ENCODE results near the gene YTHDC2.
"Not testable (repeated sequence)": the region's sequence is repeated elsewhere in the genome, so short reads cannot be mapped to it uniquely, and the experiment has no call there.

Gene YTHDC2

DNA sequence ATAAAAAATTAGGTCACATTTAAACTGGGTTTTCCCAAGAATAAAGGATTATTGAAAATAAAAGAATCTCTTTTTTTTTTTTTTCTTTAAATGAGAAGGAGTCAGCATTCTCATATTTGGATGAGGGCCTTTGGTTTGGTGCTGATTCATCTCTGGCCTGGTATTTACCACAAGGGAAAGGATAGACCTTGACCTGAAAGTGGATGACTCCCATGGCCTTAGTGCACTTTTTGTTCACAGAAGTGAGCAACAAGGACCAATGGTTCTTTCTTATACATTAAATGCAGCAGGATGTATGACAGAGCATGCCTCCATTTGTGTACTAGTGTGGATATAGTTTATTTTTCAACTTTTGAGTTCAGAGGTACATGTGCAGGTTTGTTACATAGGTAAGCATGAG lies 6.9 kb downstream of the YTHDC2 start:
- DNase-seq (ENCODE audit: low read depth): peak; percentile 32

DNA sequence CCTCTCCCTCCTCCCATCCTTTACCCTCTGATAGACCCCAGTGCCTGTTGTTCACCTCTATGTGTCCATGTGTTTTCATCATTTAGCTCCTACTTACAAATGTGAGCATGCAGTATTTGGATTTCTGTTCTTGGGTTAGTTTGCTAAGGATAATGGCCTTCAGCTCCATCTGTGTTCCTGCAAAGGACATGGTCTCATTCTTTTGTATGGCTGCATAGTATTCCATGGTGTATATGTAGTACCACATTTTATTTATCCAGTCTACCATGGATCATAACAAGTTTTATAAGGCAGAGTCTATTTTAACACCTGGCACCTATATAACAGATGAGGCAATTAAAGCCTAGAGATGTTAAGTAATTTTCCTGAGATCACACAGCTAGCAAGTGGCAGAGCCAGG lies 7.4 kb downstream of the YTHDC2 start:
- DNase-seq (ENCODE audit: low read depth): no peak

DNA sequence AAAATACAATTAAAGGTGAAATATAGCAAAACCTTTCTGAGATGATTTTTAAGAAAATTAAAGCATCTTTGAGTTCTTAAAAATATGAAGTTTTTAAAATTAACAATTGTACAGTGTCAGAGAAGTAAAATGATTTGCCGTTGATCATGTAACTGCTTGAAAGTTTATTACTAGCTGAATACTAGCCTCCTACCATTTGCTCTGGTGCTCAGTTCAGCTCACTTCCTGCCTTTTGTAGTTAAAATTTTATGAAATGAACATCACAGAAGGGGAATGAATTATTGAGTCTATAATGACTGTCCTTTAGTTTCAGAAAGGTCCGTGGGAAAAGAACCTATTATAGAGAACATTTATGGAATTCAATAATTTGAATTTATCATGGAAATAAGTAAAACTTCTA lies 9.7 kb downstream of the YTHDC2 start:
- no peak for DNase-seq (ENCODE audit: low read depth)

DNA sequence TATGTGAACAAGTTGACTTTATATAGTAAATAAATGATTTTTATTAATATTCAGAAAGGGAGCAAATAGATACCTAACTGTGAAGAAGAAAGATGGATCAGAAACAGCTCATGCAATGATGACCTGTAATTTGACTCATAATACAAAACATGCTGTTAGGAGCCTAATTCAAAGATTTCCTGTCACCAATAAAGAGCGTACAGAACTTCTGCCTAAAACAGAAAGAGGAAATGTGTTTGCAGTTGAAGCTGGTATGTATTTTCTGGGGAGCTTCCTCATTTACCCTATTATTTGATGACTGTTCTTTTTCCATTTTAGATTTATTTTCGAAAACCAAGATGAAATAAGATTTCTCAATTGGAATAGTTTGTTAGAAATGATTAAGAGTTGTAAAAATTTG lies 11.4 kb downstream of the YTHDC2 start:
- no peak for DNase-seq (ENCODE audit: low read depth)

DNA sequence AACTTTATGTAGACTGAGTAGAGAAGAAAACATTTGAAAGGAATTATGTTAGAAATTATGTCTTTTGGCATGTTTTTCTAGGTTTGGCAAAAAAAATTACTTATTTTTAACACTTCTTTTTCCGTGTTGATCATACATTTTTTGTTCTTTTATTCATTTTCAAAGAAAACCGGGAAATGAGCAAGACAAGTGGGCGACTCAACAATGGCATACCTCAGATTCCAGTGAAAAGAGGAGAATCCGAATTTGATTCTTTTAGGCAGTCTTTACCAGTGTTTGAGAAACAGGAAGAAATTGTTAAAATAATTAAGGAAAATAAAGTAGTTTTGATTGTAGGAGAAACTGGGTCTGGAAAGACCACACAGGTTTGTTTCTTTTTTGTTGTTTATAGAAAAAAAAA lies 12.9 kb downstream of the YTHDC2 start:
- no peak for DNase-seq (ENCODE audit: low read depth)

DNA sequence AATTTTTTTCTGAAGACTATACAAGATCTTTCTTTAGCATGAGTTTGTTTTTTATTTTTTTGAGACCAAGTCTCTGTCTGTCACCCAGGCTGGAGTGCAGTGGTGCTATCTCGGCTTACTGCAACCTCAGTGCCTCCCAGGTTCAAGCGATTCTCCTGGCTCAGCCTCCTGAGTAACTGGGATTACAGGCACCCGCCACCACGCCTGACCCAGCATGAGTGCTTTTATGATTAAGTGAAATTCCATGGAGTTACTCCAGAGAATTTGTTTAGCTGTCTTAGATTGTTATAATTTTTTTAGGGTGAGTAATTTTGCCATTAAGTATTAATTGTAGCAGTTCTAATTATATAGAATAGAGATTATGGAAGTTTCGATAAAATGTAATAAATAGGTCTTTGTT lies 14.3 kb downstream of the YTHDC2 start:
- DNase-seq (ENCODE audit: low read depth): no peak

DNA sequence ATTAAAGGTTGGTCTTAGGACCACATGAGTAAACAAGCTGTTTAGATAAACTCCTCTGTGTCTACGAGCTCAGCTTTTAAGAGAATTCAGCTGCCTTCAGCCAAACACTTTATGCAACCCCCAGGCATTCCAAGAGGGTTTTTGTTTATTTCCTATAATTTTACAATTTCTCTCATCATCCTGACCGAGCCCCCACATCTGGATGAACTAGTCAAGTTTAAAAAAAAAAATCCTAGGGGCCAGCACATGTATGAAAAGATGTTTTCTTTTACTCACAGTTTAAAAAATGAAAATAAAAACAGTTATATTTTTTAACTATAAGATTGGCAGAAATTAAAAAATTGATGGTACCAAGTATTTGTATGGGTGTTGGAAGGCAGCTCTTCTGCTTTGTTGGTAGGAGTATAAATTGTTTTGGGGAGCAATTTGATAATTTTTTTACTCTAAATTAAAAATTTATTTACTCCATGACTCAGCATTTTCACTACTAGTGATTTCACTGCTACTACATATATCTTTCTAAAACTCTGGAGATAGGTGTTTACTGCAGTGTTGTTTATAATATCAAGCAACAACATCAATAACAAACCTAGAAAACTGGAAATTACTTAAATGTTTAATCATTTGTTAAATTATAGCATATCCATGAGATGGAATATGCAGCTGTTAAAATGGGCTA lies 18.1 kb downstream of the YTHDC2 start:
- no peak for DNase-seq (ENCODE audit: low read depth)

DNA sequence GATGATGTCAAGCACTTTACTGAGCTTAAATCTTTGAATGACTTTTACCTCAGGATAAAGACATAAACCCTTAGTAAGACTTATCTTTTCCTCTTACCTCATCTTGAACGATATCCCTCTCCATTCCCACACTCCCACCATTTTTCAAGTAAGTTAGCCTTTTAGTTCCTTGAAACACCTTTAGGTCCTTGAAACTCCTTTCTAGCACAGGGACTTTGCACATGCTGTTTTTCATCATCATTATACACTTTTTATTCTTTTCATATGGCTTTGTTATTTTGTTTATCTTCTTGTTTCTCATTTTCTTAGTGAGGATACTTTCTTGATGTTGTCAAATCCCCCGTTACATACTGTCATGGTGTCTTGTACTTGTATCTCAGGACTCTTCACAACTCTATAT lies 24.8 kb downstream of the YTHDC2 start:
- DNase-seq (ENCODE audit: low read depth): no peak

DNA sequence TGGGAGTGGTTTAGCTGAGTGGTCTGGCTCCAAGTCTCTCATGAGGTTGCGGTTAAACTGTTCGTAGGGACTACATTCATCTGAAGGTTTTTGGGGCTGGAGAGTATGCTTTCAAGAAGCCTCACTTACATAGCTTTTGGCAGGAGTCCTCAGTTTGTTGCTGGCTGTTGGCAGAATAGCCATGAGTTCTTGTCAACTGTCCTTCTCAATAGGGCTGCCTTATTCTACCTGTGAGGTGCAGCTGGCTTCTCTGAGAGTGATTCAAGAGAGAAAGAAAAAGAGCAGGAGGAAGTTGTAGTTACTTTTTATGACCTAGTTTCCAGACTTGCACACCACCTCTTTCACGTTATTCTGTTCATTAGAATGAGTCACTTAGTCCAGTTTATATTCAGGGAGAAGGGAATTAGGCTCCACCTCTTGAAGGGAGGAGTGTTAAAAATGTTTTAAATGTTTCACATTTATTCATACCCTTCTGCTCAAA lies 33.2 kb downstream of the YTHDC2 start:
- peak; percentile 49 for DNase-seq (ENCODE audit: low read depth)

DNA sequence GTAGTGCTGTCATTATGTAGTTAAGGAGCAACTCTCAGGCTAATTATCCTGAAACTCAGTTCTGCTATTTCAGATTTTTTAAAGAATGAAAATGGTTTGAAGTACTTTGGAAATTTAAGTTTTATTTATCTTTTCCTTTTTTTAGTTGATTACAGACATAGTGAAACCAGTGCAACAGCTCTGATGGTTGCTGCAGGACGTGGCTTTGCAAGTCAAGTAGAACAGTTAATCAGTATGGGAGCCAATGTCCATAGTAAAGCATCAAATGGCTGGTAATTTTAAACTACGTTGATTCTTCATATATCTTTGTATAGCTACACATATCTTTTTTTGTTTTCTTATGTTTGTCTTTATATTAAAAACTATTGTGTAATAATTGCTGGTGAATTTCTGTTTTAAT lies 34.9 kb downstream of the YTHDC2 start:
- DNase-seq (ENCODE audit: low read depth): no peak

DNA sequence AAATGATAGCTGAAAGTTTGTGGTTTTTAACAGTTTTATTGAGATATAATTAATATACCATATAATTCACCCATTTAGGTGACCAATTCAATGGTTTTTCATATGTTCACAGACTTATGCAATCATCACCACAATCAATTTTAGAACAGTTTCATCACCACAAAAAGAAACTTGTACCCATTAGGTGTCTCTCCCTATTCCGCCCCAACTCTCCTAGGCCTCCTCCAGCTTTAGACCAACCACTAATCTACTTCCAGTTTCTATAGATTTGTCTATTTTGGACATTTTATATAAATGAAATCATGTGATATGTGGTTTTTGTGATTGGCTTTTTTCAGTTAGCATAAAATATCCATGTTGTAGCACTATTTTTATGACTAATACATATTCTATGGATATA lies 38.6 kb downstream of the YTHDC2 start:
- no peak for DNase-seq (ENCODE audit: low read depth)

DNA sequence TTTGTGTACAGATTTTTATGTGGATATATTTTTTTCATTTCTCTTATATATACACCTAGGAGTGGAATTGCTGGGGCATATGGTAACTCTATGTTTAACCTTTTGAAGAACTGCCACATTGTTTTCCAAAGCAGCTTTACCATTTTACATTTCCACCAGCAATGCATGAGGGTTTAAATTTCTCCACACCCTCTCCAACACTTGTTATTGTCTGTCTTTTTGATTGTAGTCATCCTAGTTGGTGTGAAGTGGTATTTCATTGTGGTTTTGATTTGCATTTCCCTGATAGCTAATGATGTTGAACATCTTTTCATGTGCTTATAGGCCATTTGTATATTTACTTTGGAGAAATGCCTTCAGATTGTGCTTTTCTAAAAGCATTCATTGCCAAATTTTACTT lies 39.1 kb downstream of the YTHDC2 start:
- DNase-seq (ENCODE audit: low read depth): no peak

DNA sequence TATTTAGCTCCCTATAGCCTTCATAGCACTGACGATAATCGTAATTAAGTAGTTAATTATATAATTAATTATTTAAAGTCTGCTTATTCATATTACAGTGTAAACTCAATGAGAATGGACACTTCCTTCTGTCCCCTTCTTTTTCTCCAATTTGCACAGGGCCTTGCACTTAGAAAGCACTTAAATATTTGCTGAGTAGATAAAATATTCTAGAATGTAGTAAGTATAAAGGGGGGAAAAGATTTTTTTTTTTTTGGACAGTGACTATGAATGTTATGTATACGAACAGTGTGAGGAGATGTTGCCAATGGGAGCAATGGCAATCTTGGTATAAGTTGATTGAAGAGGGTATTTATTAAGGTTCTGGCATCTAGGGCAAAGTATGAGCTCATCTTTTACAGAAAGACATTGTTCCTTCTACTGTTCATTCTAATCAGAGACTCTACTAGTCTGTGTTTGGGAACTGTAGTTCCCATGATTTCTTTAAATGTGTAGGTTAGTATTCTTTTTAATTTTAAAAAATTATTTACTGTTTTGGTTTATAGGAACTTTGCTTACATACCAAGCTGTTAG lies 49.4 kb downstream of the YTHDC2 start:
- DNase-seq (ENCODE audit: low read depth): no peak

DNA sequence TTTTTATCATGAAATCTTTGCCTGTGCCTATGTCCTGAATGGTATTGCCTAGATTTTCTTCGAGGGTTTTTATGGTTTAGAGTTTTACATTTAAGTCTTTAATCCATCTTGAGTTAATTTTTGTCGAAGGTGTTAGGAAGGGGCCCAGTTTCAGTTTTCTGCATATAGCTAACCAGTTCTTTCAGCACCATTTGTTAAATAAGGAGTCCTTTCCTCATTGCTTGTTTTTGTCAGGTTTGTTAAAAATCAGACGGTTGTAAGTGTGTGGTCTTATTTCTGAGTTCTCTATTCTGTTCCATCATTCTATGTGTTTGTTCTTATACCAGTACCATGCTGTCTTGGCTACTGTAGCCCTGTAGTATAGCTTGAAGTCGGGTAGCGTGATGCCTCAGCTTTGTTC lies 55.9 kb downstream of the YTHDC2 start:
- DNase-seq (ENCODE audit: low read depth): no peak

DNA sequence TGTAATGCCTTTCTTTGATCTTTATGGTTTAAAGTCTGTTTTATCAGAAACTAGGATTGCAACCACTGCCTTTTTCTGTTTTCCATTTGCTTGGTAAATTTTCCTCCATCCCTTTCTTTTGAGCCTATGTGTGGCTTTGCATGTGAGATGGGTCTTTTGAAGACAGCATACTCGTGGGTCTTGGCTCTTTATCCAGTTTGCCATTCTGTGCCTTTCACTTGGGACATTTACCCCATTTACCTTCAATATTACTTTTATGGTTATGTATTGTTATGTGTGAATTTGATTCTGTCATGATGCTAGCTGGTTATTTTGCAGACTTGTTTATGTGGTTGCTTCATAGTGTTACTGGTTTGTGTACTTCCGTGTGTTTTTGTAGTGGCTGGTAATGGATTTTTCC lies 59.2 kb downstream of the YTHDC2 start:
- DNase-seq (ENCODE audit: low read depth): no peak

DNA sequence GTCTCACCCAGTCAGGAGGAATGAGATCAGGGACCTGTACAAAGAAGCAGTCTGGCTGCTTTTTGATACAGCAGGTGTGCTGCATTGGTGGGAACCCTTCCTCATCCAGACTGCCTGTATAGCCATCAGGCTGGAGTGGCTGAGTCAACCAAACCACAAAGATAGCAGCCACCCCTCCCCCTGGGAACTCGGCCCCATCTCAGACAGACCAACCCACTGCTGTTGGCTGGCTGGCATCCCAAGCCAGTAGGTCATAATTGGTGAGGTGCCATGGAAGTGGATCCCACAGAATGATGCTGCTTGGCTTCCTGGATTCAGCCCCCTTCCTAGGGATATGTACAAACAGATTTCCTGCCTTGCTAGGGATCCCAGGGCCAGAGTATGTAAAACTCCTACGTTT lies 60.9 kb downstream of the YTHDC2 start:
- DNase-seq (ENCODE audit: low read depth): peak; percentile 51

DNA sequence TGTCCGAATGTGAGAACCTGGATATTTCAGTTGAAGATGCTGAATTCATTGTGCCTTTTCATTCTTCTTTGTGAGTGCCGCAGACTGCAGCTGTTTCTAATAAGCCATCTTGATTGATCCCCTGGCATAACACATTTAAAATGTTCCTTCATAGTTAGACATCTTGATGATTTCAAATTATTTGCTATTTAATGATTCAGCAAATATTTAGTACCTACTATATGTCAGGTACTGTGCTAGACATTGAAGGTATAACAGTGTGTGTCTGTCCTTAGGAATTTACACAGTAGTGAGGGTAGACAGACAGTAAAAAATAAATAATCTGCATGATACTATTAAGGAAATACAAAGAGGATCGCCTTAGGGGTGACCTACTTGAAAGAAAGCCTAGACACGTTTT lies 61.6 kb downstream of the YTHDC2 start:
- DNase-seq (ENCODE audit: low read depth): no peak

DNA sequence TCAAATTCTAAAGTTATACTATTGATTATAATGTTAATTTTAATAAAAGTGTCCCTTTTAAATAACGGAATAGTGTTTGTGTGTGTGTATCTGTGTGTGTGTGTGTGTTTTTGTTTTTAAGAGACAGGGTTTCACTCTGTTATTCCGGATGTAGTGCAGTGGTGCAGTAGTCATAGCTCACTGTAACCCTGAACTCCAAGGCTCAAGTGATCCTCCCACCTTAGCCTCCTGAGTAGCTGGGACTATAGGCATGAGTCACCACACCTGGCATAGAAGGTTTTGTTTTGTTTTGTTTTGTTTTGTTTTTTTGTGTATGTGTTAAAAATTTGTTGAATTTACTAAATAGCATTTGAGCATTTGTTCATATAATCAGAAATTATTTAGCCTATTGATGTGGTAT lies 64.6 kb downstream of the YTHDC2 start:
- DNase-seq (ENCODE audit: low read depth): no peak

DNA sequence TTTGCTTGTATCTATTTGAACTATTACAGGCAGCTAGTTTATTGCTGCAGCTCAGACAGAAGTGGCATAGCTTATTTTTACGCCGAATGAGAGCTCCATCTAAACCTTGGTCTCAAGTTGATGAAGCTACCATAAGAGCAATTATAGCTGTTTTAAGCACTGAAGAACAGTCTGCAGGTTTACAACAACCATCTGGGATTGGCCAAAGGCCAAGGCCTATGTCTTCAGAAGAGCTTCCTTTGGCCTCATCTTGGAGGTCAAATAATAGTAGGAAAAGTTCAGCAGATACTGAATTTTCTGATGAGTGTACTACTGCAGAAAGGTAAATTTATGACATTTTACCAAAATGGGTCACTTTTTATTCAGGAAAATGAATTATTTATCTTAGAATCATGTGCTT lies 67.9 kb downstream of the YTHDC2 start:
- DNase-seq (ENCODE audit: low read depth): no peak

DNA sequence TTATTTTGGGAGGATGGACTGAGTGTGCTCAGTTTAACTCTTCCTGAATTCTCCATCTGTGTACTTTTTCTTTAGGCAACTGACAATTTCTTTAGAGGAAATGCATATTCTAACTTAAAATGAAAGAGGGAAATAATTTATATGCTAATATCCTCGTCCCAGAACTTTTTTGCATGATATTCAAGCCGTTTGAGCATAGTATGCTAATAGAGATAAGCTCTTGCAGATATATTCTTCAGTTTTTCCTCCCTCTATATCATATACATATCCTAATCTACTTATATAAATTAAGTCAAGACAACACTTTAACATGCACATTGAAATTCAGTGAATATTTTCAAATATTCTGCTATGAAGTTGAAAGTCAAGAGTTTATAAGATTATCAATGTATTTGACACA lies 84.7 kb downstream of the YTHDC2 start:
- no peak for DNase-seq (ENCODE audit: low read depth)

DNA sequence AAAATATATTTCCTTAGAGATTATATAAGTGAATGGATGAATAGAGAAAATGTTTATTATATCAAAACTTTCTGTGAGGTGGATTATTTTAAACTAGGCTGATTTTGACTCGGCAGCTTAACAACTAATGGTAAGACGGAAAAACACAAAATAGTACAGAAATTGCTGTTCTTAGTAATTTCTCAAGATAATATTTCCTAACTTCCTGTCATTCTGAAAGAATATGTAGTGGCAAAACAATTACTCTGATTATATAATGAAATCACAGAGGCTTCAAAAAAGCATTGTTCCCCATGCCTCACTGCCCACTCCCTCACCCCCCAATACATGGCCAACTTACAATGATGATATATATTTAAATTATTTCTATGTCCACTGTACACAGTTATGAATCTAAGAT lies 85.4 kb downstream of the YTHDC2 start:
- DNase-seq (ENCODE audit: low read depth): no peak

DNA sequence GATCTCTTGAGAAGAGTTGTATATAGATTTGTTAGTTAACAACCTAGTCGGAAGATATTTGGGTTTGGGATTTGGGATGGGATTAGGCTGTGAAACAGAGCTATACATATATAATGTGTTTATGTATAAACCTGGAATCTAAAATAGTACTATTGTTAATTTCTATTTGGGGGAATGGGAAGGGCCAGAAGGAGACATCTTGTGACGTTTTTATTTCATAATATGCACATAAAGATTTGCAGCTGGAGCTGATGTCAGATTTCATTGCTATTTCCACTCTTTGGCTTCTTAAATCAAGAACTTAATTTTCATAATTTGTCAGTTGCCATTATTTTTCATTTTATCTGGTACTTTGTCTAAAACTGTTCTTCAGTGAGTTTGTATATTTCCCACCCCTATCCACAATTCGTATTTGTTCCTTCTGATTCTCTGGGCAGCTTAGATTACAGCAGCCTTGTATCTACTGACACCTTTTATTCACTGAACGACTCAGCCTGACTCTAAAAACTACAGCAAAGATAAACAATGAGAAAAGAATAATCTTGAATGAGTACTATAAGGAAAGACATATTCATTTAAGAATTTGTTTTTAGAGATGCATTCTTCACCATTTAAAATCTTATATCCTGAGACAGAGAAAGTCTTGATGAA lies 86.9 kb downstream of the YTHDC2 start:
- no peak for DNase-seq (ENCODE audit: low read depth)

DNA sequence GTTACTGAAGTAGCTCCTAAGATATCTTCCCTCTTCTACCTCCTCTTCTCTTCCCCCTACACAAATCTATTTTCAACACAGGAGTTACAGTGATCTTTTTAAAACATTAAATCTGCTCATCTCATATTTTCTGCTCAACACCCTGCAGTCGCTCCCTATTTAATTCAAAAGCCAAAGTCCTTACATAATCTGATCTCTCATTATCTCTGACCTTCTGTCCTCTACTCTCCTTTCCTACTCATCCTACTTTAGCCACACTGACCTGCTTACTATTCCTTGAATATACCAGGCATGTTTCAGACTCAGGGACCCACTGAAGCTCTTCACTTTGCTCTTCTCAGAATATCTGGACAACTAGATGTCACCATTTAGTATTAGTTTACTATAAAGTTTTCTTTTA lies 87.9 kb downstream of the YTHDC2 start:
- no peak for DNase-seq (ENCODE audit: low read depth)

DNA sequence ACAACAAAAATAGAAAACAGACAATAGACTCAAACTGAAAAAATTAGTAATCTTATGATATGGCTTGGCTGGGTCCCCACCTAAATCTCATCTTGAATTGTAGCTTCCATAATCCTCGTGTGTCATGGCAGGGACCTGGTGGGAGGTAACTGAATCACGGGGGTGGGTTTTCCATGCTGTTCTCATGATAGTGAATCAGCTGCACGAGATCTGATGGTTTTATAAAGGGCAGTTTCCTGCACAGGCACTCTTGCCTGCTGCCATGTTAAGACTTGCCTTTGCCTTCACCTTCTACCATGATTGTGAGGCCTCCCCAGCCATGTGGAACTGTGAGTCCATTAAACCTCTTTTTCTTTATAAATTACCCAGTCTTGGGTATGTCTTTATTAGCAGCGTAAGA lies 89.8 kb downstream of the YTHDC2 start:
- not testable (repeated sequence) for DNase-seq (ENCODE audit: low read depth)
